ENCODE data around the gene RYR3.

The RYR3 gene

GRCh38 chr15:33467816-33468163 lies 157.0 kb downstream of the RYR3 start:
- H3K4me3 ChIP-seq (ENCODE audit: low read depth, low read length), result no peak overlapping the region
- TF ChIP-seq CTCF (IDR thresholded peaks at IDR 0.05; ENCODE audit: borderline replicate concordance, insufficient read depth, low read depth, low read length), result no peak

- TF ChIP-seq CTCF (IDR thresholded peaks at IDR 0.05; ENCODE audit: borderline replicate concordance, insufficient read depth, low read depth, low read length), result no peak
- H3K4me3 ChIP-seq (ENCODE audit: low read depth, low read length), result no peak overlapping the region
These were observed 158.0 kb downstream of the RYR3 start for GRCh38 chr15:33468740-33469139.

GRCh38 chr15:33473005-33473404 lies 162.2 kb downstream of the RYR3 start:
- no peak for TF ChIP-seq CTCF (IDR thresholded peaks at IDR 0.05; ENCODE audit: borderline replicate concordance, insufficient read depth, low read depth, low read length)
- H3K4me3 ChIP-seq (ENCODE audit: low read depth, low read length), result no peak overlapping the region

- H3K4me3 ChIP-seq (ENCODE audit: low read depth, low read length), result no peak overlapping the region
- no peak for TF ChIP-seq CTCF (IDR thresholded peaks at IDR 0.05; ENCODE audit: borderline replicate concordance, insufficient read depth, low read depth, low read length)
These were observed 162.9 kb downstream of the RYR3 start for GRCh38 chr15:33473714-33474113.

GRCh38 chr15:33476076-33476475 lies 165.3 kb downstream of the RYR3 start:
- no peak overlapping the region for H3K4me3 ChIP-seq (ENCODE audit: low read depth, low read length)
- no peak for TF ChIP-seq CTCF (IDR thresholded peaks at IDR 0.05; ENCODE audit: borderline replicate concordance, insufficient read depth, low read depth, low read length)

GRCh38 chr15:33476908-33477307 lies 166.1 kb downstream of the RYR3 start:
- TF ChIP-seq CTCF (IDR thresholded peaks at IDR 0.05; ENCODE audit: borderline replicate concordance, insufficient read depth, low read depth, low read length), result no peak
- H3K4me3 ChIP-seq (ENCODE audit: low read depth, low read length), result no peak overlapping the region

- no peak overlapping the region for H3K4me3 ChIP-seq (ENCODE audit: low read depth, low read length)
- no peak for TF ChIP-seq CTCF (IDR thresholded peaks at IDR 0.05; ENCODE audit: borderline replicate concordance, insufficient read depth, low read depth, low read length)
These were observed 178.6 kb downstream of the RYR3 start for GRCh38 chr15:33489335-33489734.
